IMR-90 (cell line): ENCODE results near the gene IVL. TPM values are rescaled to one million over a fixed set of nuclear protein-coding genes. Genes with fewer than 3 reads are reported as not detected.

ENCODE experiments used
- ATAC-seq: fragments of 200-7000 bp; cut with Tn5 transposase; 2 replicates; pipeline ENCODE4 v1.9.1; 2020; ENCODE audit warnings: low read depth, mild to moderate bottlenecking, moderate library complexity
- BruUV-seq: library from RNA; stranded (reverse); fragments of 400-500 nt; replicated peaks from 2 replicates; lab custom pipeline; 2021; lab: Mats Ljungman, UMichigan
- CTCF ChIA-PET: fragments of 300-600 bp; formaldehyde crosslinking; extraction: SDS; loops from one replicate; lab custom pipeline; 2021; ENCODE audit warnings: antibody characterized with exemption; lab: Yijun Ruan, JAX
- POLR2A ChIA-PET: fragments of 300-600 bp; sonication (Branson Sonifier 250); formaldehyde crosslinking; loops from one replicate; lab custom pipeline; 2022; ENCODE audit warnings: antibody characterized with exemption; ENCODE audit not compliant: unreplicated experiment; lab: Charles Lee
- DNase-seq: peaks from one replicate; pipeline ENCODE4 v3.0.0; 2013
- H2AFZ ChIP-seq: replicated peaks from 2 replicates; pipeline ENCODE3; 2013; ENCODE audit warnings: low read length, mild to moderate bottlenecking; ENCODE audit not compliant: poor library complexity
- H2AK5ac ChIP-seq: 2 replicates; pipeline ENCODE4 v1.6.1; 2013; ENCODE audit warnings: low read depth, low read length, inconsistent platforms
- H2AK9ac ChIP-seq: replicated peaks from 2 replicates; pipeline ENCODE3; 2013; ENCODE audit warnings: mild to moderate bottlenecking, low read depth, low read length, moderate library complexity; ENCODE audit not compliant: poor library complexity
- H2BK120ac ChIP-seq: 2 replicates; pipeline ENCODE4 v1.6.1; 2013; ENCODE audit warnings: low read depth, low read length, inconsistent platforms
- H2BK15ac ChIP-seq: 3 replicates; pipeline ENCODE4 v1.6.1; 2013; ENCODE audit warnings: low read depth, low read length, inconsistent platforms
- H2BK20ac ChIP-seq: 2 replicates; pipeline ENCODE4 v1.6.1; 2013; ENCODE audit warnings: low read depth, mild to moderate bottlenecking, inconsistent platforms, low read length, moderate library complexity
- H2BK5ac ChIP-seq: 2 replicates; pipeline ENCODE4 v1.6.1; 2013; ENCODE audit warnings: mild to moderate bottlenecking, low read depth, low read length, inconsistent platforms; ENCODE audit not compliant: poor library complexity, severe bottlenecking
- H3K14ac ChIP-seq: replicated peaks from 2 replicates; pipeline ENCODE4 v1.6.1; 2013; ENCODE audit warnings: low read depth, low read length, inconsistent platforms
- H3K18ac ChIP-seq: 2 replicates; pipeline ENCODE4 v1.6.1; 2013; ENCODE audit warnings: low read depth, low read length, control low read depth
- H3K23ac ChIP-seq: 2 replicates; pipeline ENCODE4 v1.6.1; 2013; ENCODE audit warnings: low read depth, low read length, inconsistent platforms
- H3K27ac ChIP-seq: 2 replicates; pipeline ENCODE4 v1.5.1; 2013; ENCODE audit warnings: mild to moderate bottlenecking, control low read depth, low read length; ENCODE audit not compliant: insufficient read depth
- H3K27me3 ChIP-seq: 2 replicates; pipeline ENCODE4 v1.6.1; 2013; ENCODE audit warnings: low read length; ENCODE audit not compliant: control insufficient read depth, insufficient read depth
- H3K36me3 ChIP-seq: 2 replicates; pipeline ENCODE4 v1.6.1; 2013; ENCODE audit warnings: low read length, mixed read lengths; ENCODE audit not compliant: control insufficient read depth, insufficient read depth
- H3K4ac ChIP-seq: 2 replicates; pipeline ENCODE4 v1.6.1; 2013; ENCODE audit warnings: low read depth, low read length, inconsistent platforms
- H3K4me1 ChIP-seq: 2 replicates; pipeline ENCODE4 v1.6.1; 2013; ENCODE audit warnings: low read length, mixed read lengths; ENCODE audit not compliant: control insufficient read depth, insufficient read depth
- H3K4me2 ChIP-seq: 2 replicates; pipeline ENCODE4 v1.6.1; 2013; ENCODE audit warnings: low read depth, mild to moderate bottlenecking, control low read depth, low read length, moderate library complexity
- H3K4me3 ChIP-seq: 2 replicates; pipeline ENCODE4 v1.5.1; 2013; ENCODE audit warnings: low read depth, mild to moderate bottlenecking, control low read depth, low read length, moderate library complexity; ENCODE audit not compliant: insufficient read depth
- H3K56ac ChIP-seq: 2 replicates; pipeline ENCODE4 v1.6.1; 2013; ENCODE audit warnings: low read length, inconsistent platforms; ENCODE audit not compliant: insufficient read depth; ENCODE audit errors: extremely low read depth
- H3K79me1 ChIP-seq, 2 experiments: 2 replicates each; pipeline ENCODE4 v1.6.1; 2013; ENCODE audit warnings: low read length in 2 of 2, inconsistent platforms in 1 of 2, low read depth in 1 of 2
- H3K9ac ChIP-seq: 2 replicates; pipeline ENCODE4 v1.6.1; 2013; ENCODE audit warnings: low read depth, low read length, control low read depth
- H3K9me1 ChIP-seq: 2 replicates; pipeline ENCODE4 v1.6.1; 2013; ENCODE audit warnings: low read length, inconsistent platforms; ENCODE audit not compliant: insufficient read depth
- H3K9me3 ChIP-seq: 2 replicates; pipeline ENCODE4 v1.6.1; 2013; ENCODE audit warnings: low read length; ENCODE audit not compliant: control insufficient read depth, insufficient read depth
- H4K20me1 ChIP-seq: 2 replicates; pipeline ENCODE4 v1.6.1; 2013; ENCODE audit warnings: low read length, inconsistent platforms; ENCODE audit not compliant: insufficient read depth
- H4K5ac ChIP-seq: 2 replicates; pipeline ENCODE4 v1.6.1; 2013; ENCODE audit warnings: mild to moderate bottlenecking, low read depth, low read length, control low read depth
- H4K8ac ChIP-seq, 2 experiments: 2 replicates each; pipeline ENCODE4 v1.6.1; 2013; ENCODE audit warnings: low read depth in 2 of 2, low read length in 2 of 2, control low read depth in 1 of 2, inconsistent platforms in 1 of 2
- H4K91ac ChIP-seq: 2 replicates; pipeline ENCODE4 v1.6.1; 2013; ENCODE audit warnings: low read depth, low read length, inconsistent platforms; ENCODE audit not compliant: insufficient read depth
- BHLHE40 ChIP-seq: fragments of 150-350 bp; IDR thresholded peaks from 2 replicates; pipeline ENCODE4 v1.6.1; 2016; ENCODE audit warnings: mild to moderate bottlenecking, low read depth, low read length
- CHD1 ChIP-seq: IDR thresholded peaks from 2 replicates; pipeline ENCODE4 v1.6.1; 2012; ENCODE audit warnings: low read depth, low read length, improper control_type of control experiment
- CTCF ChIP-seq: conservative IDR thresholded peaks from 2 replicates; pipeline ENCODE4 v1.5.1; 2012; ENCODE audit warnings: mild to moderate bottlenecking, low read depth, low read length, improper control_type of control experiment
- ELK1 ChIP-seq: fragments of 150-350 bp; IDR thresholded peaks from 2 replicates; pipeline ENCODE4 v1.6.1; 2016; ENCODE audit warnings: low read depth, mild to moderate bottlenecking, low read length, moderate library complexity, borderline replicate concordance
- FOS ChIP-seq: fragments of 150-350 bp; IDR thresholded peaks from 2 replicates; pipeline ENCODE4 v1.6.1; 2016; ENCODE audit warnings: low read depth, low read length
- MAFK ChIP-seq: IDR thresholded peaks from 2 replicates; pipeline ENCODE4 v1.6.1; 2012; ENCODE audit warnings: low read depth, low read length, improper control_type of control experiment
- NFE2L2 ChIP-seq: fragments of 150-350 bp; IDR thresholded peaks from 2 replicates; pipeline ENCODE4 v1.6.1; 2016; ENCODE audit warnings: low read depth, mild to moderate bottlenecking, low read length
- RAD21 ChIP-seq: IDR thresholded peaks from 2 replicates; pipeline ENCODE4 v1.6.1; 2012; ENCODE audit warnings: low read length, improper control_type of control experiment
- RCOR1 ChIP-seq: IDR thresholded peaks from 2 replicates; pipeline ENCODE4 v1.6.1; 2012; ENCODE audit warnings: mild to moderate bottlenecking, low read length, improper control_type of control experiment; ENCODE audit not compliant: insufficient replicate concordance
- WGBS, 2 experiments: methylation state at CpG; one replicate each; pipeline versions ENCODE4 v1.1.5 to v1.1.7; 2013; ENCODE audit warnings: missing lambda C conversion rate in 2 of 2; ENCODE audit not compliant: insufficient read length in 1 of 2; ENCODE audit errors: extremely low coverage in 2 of 2; 5-methylcytosine and 5-hydroxymethylcytosine counted together
- dilution Hi-C: fragments of 300-500 bp; cut with HindIII; formaldehyde crosslinking; loops from one replicate; pipeline ENCODE4 v1.14.3; 2018; ENCODE audit warnings: low sequenced_read_pairs; ENCODE audit not compliant: unreplicated experiment
- in situ Hi-C: fragments of 300-500 bp; cut with MboI; formaldehyde crosslinking; loops from 3 replicates; pipeline ENCODE4 v1.14.3; 2019; ENCODE audit warnings: low sequenced_read_pairs, inconsistent platforms, mixed read lengths
- intact Hi-C: fragments of 100-400 bp; cut with micrococcal nuclease; formaldehyde crosslinking; loops from 2 replicates; pipeline ENCODE4 v1.10.0; 2022
- polyA plus RNA-seq, 3 experiments: library from polyadenylated mRNA; depleted of rRNA; stranded (reverse); fragments of >200 nt; gene quantifications; 2 replicates each; pipeline ENCODE4 v1.2.3, GENCODE V29; 2012; ENCODE audit warnings: low replicate concordance in 1 of 3
- total RNA-seq: library from RNA; depleted of rRNA; stranded (reverse); fragments of >200 nt; gene quantifications from 2 replicates; pipeline ENCODE4 v1.2.3, GENCODE V29; 2012

Gene IVL
- total and polyA plus RNA-seq, 2 of the 4 experiments (the other 2 are of a cell fraction): not detected

DNA sequence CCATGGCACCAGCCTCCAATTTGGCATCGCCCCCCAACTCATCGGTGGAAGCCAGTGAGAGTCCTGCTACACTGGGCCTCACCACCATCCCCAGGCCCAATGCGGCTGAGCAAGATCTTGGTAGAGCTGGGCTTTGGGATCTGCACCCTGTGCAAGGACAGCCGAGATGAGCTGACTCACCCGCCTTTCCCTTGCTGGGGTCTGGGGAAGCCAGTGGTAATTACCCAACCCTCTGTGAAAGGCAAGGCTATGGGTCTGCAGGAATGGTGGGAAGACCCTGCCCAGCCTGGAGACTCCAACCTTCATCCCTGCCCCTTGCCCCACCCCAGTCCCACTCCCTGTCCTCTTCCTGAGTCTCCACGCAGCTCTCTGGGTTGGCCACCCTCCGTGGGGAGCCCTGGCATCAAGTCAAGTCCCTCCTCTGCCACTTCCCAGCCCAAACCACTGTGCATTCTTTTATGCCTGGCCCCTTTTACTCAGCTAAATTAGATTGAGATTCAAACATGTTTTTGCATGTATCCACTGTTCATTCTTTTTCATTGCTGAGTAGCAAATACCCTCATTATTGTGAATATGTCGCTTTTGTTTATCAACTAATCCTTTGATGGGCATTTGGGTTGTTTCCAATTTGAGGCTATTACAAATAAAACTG is 21.5 kb upstream of the IVL start:
- Histone ChIP-seq H2BK5ac (no peak overlapping the region), H3K23ac (no peak overlapping the region), H3K9me3 (no peaks in the 10 kb centered on the region), H3K27ac (no peak overlapping the region), H2BK120ac (no peak overlapping the region), H3K4me1 (no peaks in the 10 kb centered on the region), H2AFZ (no peak overlapping the region), H3K79me1 (no peaks in the 10 kb centered on the region), H3K4me3 (no peak overlapping the region), H3K14ac (no peak overlapping the region), H4K91ac (no peak overlapping the region), H3K27me3 (no peaks in the 10 kb centered on the region), H3K4ac (no peak overlapping the region), H3K36me3 (no peaks in the 10 kb centered on the region), H3K9ac (no peak overlapping the region), H2BK20ac (no peak overlapping the region), H4K20me1 (no peaks in the 10 kb centered on the region), H2AK9ac (no peak overlapping the region), H4K8ac (no peak overlapping the region), H3K9me1 (no peaks in the 10 kb centered on the region), H3K4me2 (no peak overlapping the region), H3K56ac (no peak overlapping the region), H3K18ac (no peak overlapping the region), H2BK15ac (no peak overlapping the region), H2AK5ac (no peak overlapping the region), H4K5ac (no peak overlapping the region)
- intact Hi-C loops: no loop called here
- DNase-seq (no peak), ATAC-seq (no peak)
- ChIA-PET POLR2A (no interaction called here), CTCF (no interaction called here)
- BruUV-seq: no TSS peak
- dilution Hi-C loops: no loop called here
- TF ChIP-seq ELK1: no peak
- no peak for TF ChIP-seq CHD1
- no peak for TF ChIP-seq NFE2L2
- TF ChIP-seq RAD21: no peak
- TF ChIP-seq RCOR1: no peak
- no peak for TF ChIP-seq BHLHE40
- no peak for TF ChIP-seq CTCF
- no peak for TF ChIP-seq FOS
- no peak for TF ChIP-seq MAFK
- in situ Hi-C loops: no loop called here
- WGBS, 2 experiments: 100% methylated on average over 1 of the region's 8 CpGs; no CpG with 5 or more reads in 1 of the 2 experiments
